ENCODE results near the gene ANXA6.

- TF ChIP-seq POLR2A (IDR thresholded peaks at IDR 0.05; ENCODE audit: low read depth, low read length) (no peak), SMC3 (IDR thresholded peaks at IDR 0.05; ENCODE audit: low read depth, low read length) (no peak), MAZ (IDR thresholded peaks at IDR 0.05; ENCODE audit: borderline replicate concordance, low read depth, low read length) (no peak)
- TF ChIP-seq, protein P1, sequence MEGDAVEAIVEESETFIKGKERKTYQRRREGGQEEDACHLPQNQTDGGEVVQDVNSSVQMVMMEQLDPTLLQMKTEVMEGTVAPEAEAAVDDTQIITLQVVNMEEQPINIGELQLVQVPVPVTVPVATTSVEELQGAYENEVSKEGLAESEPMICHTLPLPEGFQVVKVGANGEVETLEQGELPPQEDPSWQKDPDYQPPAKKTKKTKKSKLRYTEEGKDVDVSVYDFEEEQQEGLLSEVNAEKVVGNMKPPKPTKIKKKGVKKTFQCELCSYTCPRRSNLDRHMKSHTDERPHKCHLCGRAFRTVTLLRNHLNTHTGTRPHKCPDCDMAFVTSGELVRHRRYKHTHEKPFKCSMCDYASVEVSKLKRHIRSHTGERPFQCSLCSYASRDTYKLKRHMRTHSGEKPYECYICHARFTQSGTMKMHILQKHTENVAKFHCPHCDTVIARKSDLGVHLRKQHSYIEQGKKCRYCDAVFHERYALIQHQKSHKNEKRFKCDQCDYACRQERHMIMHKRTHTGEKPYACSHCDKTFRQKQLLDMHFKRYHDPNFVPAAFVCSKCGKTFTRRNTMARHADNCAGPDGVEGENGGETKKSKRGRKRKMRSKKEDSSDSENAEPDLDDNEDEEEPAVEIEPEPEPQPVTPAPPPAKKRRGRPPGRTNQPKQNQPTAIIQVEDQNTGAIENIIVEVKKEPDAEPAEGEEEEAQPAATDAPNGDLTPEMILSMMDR (conservative IDR thresholded peaks at IDR 0.05; ENCODE audit: low read depth, low read length) = no peak
- TF ChIP-seq, protein P2, sequence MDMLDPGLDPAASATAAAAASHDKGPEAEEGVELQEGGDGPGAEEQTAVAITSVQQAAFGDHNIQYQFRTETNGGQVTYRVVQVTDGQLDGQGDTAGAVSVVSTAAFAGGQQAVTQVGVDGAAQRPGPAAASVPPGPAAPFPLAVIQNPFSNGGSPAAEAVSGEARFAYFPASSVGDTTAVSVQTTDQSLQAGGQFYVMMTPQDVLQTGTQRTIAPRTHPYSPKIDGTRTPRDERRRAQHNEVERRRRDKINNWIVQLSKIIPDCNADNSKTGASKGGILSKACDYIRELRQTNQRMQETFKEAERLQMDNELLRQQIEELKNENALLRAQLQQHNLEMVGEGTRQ (IDR thresholded peaks at IDR 0.05; ENCODE audit: low read depth, low read length) = no peak
Measured at GRCh38 chr5:151159649-151160373, 2.2 kb upstream of the ANXA6 start.

All from IMR-90 (cell line).